ENCODE measurements around the gene PCDH7.

Gene PCDH7

GRCh38 chr4:30716158-30716557, 4.0 kb upstream of the PCDH7 start:
- no peak overlapping the region for H3K14ac ChIP-seq (ENCODE audit: low read length in 2 of 2)
- peak; percentile 67 for DNase-seq

GRCh38 chr4:30716681-30717207, 3.4 kb upstream of the PCDH7 start:
- H3K4me3 ChIP-seq (ENCODE audit: insufficient read depth in 1 of 2, low read depth in 1 of 2, low read length in 2 of 2) = peak overlapping the region; percentile 74 to 88
- peak overlapping the region; percentile 100 for H3K4me2 ChIP-seq (ENCODE audit: low read length, poor library complexity, severe bottlenecking)
- no peak overlapping the region for H4K8ac ChIP-seq (ENCODE audit: low read length)
- no peaks in the 10 kb centered on the region for H3K36me3 ChIP-seq (ENCODE audit: control insufficient read depth in 1 of 2, insufficient read depth in 2 of 2, low read depth in 1 of 2, low read length in 2 of 2)
- H3K27me3 ChIP-seq (ENCODE audit: control insufficient read depth in 1 of 2, insufficient read depth in 1 of 2, low read length in 2 of 2) = peaks cover 0 to 11% of the 10 kb centered on the region in 2 experiments
- 0% methylated on average over 6 of the region's 15 CpGs for WGBS
- no peak overlapping the region for H3K23ac ChIP-seq (ENCODE audit: low read length in 2 of 2)
- H2BK120ac ChIP-seq (ENCODE audit: low read depth, low read length) = peak overlapping the region; percentile 68
- no peaks in the 10 kb centered on the region for H3K79me1 ChIP-seq (replicated peaks; ENCODE audit: low read length, poor library complexity, severe bottlenecking)
- H3K27ac ChIP-seq (ENCODE audit: low read length, poor library complexity, severe bottlenecking) = peak overlapping the region; percentile 82
- H2BK5ac ChIP-seq (ENCODE audit: low read depth, low read length, poor library complexity, severe bottlenecking) = no peak overlapping the region
- no peak overlapping the region for H2AFZ ChIP-seq (ENCODE audit: low read depth, low read length)
- no peak overlapping the region for H2AK5ac ChIP-seq (ENCODE audit: low read length, severe bottlenecking)
- peak; percentile 80 for DNase-seq
- H4K91ac ChIP-seq (ENCODE audit: low read length) = no peak overlapping the region
- H3K14ac ChIP-seq (ENCODE audit: low read length in 2 of 2) = no peak overlapping the region
- H3K18ac ChIP-seq (ENCODE audit: low read depth in 1 of 2, low read length in 2 of 2) = peak overlapping the region in 1 of 2 experiments; percentile 84
- no peak overlapping the region for H2BK12ac ChIP-seq (ENCODE audit: low read length in 2 of 2)
- H3K9me3 ChIP-seq (ENCODE audit: control insufficient read depth, low read length) = no peaks in the 10 kb centered on the region
- H2BK15ac ChIP-seq (ENCODE audit: low read depth, poor library complexity, severe bottlenecking) = no peak overlapping the region
- H3K9ac ChIP-seq (ENCODE audit: low read length) = peak overlapping the region; percentile 82
- peak overlapping the region in 1 of 2 experiments; percentile 44 for H3K4ac ChIP-seq (ENCODE audit: low read depth in 1 of 2, low read length in 2 of 2)
- peaks cover 19% of the 10 kb centered on the region for H3K4me1 ChIP-seq (ENCODE audit: control insufficient read depth, insufficient read depth, low read depth, low read length)

More at GRCh38 chr4:30716158-30716557, 4.0 kb upstream of the PCDH7 start:
- Histone ChIP-seq H3K79me1 (replicated peaks; ENCODE audit: low read length, poor library complexity, severe bottlenecking) (no peaks in the 10 kb centered on the region), H3K4me1 (ENCODE audit: control insufficient read depth, insufficient read depth, low read depth, low read length) (peaks cover 13% of the 10 kb centered on the region), H3K27me3 (ENCODE audit: control insufficient read depth in 1 of 2, insufficient read depth in 1 of 2, low read length in 2 of 2) (peaks cover 0 to 7% of the 10 kb centered on the region in 2 experiments), H3K18ac (ENCODE audit: low read depth in 1 of 2, low read length in 2 of 2) (no peak overlapping the region), H3K23ac (ENCODE audit: low read length in 2 of 2) (no peak overlapping the region), H2BK12ac (ENCODE audit: low read length in 2 of 2) (no peak overlapping the region), H3K4ac (ENCODE audit: low read depth in 1 of 2, low read length in 2 of 2) (no peak overlapping the region), H4K8ac (ENCODE audit: low read length) (no peak overlapping the region), H3K4me2 (ENCODE audit: low read length, poor library complexity, severe bottlenecking) (peak overlapping the region; percentile 25), H3K9me3 (ENCODE audit: control insufficient read depth, low read length) (no peaks in the 10 kb centered on the region), H2BK5ac (ENCODE audit: low read depth, low read length, poor library complexity, severe bottlenecking) (no peak overlapping the region), H2AK5ac (ENCODE audit: low read length, severe bottlenecking) (no peak overlapping the region), H2BK15ac (ENCODE audit: low read depth, poor library complexity, severe bottlenecking) (no peak overlapping the region), H4K91ac (ENCODE audit: low read length) (no peak overlapping the region), H3K36me3 (ENCODE audit: control insufficient read depth in 1 of 2, insufficient read depth in 2 of 2, low read depth in 1 of 2, low read length in 2 of 2) (no peaks in the 10 kb centered on the region), H2AFZ (ENCODE audit: low read depth, low read length) (no peak overlapping the region), H3K4me3 (ENCODE audit: insufficient read depth in 1 of 2, low read depth in 1 of 2, low read length in 2 of 2) (peak overlapping the region in 1 of 2 experiments; percentile 73), H3K9ac (ENCODE audit: low read length) (peak overlapping the region; percentile 82), H3K27ac (ENCODE audit: low read length, poor library complexity, severe bottlenecking) (no peak overlapping the region), H2BK120ac (ENCODE audit: low read depth, low read length) (no peak overlapping the region)
- 0% methylated on average over 3 of the region's 6 CpGs for WGBS

- H2AK5ac ChIP-seq (ENCODE audit: low read length, severe bottlenecking) = no peak overlapping the region
- no peak overlapping the region for H2BK5ac ChIP-seq (ENCODE audit: low read depth, low read length, poor library complexity, severe bottlenecking)
- peak overlapping the region in 1 of 2 experiments; percentile 88 for H2BK12ac ChIP-seq (ENCODE audit: low read length in 2 of 2)
- no peaks in the 10 kb centered on the region for H3K9me3 ChIP-seq (ENCODE audit: control insufficient read depth, low read length)
- peak overlapping the region; percentile 100 for H3K4me2 ChIP-seq (ENCODE audit: low read length, poor library complexity, severe bottlenecking)
- peak overlapping the region in 1 of 2 experiments; percentile 44 for H3K4ac ChIP-seq (ENCODE audit: low read depth in 1 of 2, low read length in 2 of 2)
- peak overlapping the region; percentile 84 for H4K8ac ChIP-seq (ENCODE audit: low read length)
- peak overlapping the region; percentile 82 for H3K27ac ChIP-seq (ENCODE audit: low read length, poor library complexity, severe bottlenecking)
- H4K91ac ChIP-seq (ENCODE audit: low read length) = peak overlapping the region; percentile 7
- H3K36me3 ChIP-seq (ENCODE audit: control insufficient read depth in 1 of 2, insufficient read depth in 2 of 2, low read depth in 1 of 2, low read length in 2 of 2) = peaks cover 0 to 2% of the 10 kb centered on the region in 2 experiments
- peaks cover 25% of the 10 kb centered on the region for H3K4me1 ChIP-seq (ENCODE audit: control insufficient read depth, insufficient read depth, low read depth, low read length)
- peaks cover 3 to 16% of the 10 kb centered on the region in 2 experiments for H3K27me3 ChIP-seq (ENCODE audit: control insufficient read depth in 1 of 2, insufficient read depth in 1 of 2, low read length in 2 of 2)
- peak overlapping the region; percentile 76 for H3K9ac ChIP-seq (ENCODE audit: low read length)
- H2BK120ac ChIP-seq (ENCODE audit: low read depth, low read length) = peak overlapping the region; percentile 68
- under 1% methylated on average over 43 of the region's 55 CpGs for WGBS
- peaks cover under 1% of the 10 kb centered on the region for H3K79me1 ChIP-seq (replicated peaks; ENCODE audit: low read length, poor library complexity, severe bottlenecking)
- H3K4me3 ChIP-seq (ENCODE audit: insufficient read depth in 1 of 2, low read depth in 1 of 2, low read length in 2 of 2) = peak overlapping the region; percentile 74 to 88
- no peak overlapping the region for H3K14ac ChIP-seq (ENCODE audit: low read length in 2 of 2)
- no peak overlapping the region for H2BK15ac ChIP-seq (ENCODE audit: low read depth, poor library complexity, severe bottlenecking)
- peak; percentile 90 for DNase-seq
- H2AFZ ChIP-seq (ENCODE audit: low read depth, low read length) = peak overlapping the region; percentile 74
- peak overlapping the region; percentile 84 to 90 for H3K18ac ChIP-seq (ENCODE audit: low read depth in 1 of 2, low read length in 2 of 2)
- peak overlapping the region in 1 of 2 experiments; percentile 51 for H3K23ac ChIP-seq (ENCODE audit: low read length in 2 of 2)
Observed at GRCh38 chr4:30717208-30718020, 2.8 kb upstream of the PCDH7 start.

- Histone ChIP-seq H2AFZ (ENCODE audit: low read depth, low read length) (peak overlapping the region; percentile 74), H2BK120ac (ENCODE audit: low read depth, low read length) (no peak overlapping the region), H3K36me3 (ENCODE audit: control insufficient read depth in 1 of 2, insufficient read depth in 2 of 2, low read depth in 1 of 2, low read length in 2 of 2) (peaks cover 0 to 2% of the 10 kb centered on the region in 2 experiments), H3K9me3 (ENCODE audit: control insufficient read depth, low read length) (no peaks in the 10 kb centered on the region), H3K4me3 (ENCODE audit: insufficient read depth in 1 of 2, low read depth in 1 of 2, low read length in 2 of 2) (peak overlapping the region; percentile 74 to 88), H3K79me1 (replicated peaks; ENCODE audit: low read length, poor library complexity, severe bottlenecking) (peaks cover 2% of the 10 kb centered on the region), H4K8ac (ENCODE audit: low read length) (peak overlapping the region; percentile 40), H3K4me2 (ENCODE audit: low read length, poor library complexity, severe bottlenecking) (peak overlapping the region; percentile 100), H2AK5ac (ENCODE audit: low read length, severe bottlenecking) (no peak overlapping the region), H3K4me1 (ENCODE audit: control insufficient read depth, insufficient read depth, low read depth, low read length) (peaks cover 32% of the 10 kb centered on the region), H3K23ac (ENCODE audit: low read length in 2 of 2) (no peak overlapping the region), H2BK5ac (ENCODE audit: low read depth, low read length, poor library complexity, severe bottlenecking) (no peak overlapping the region), H3K27ac (ENCODE audit: low read length, poor library complexity, severe bottlenecking) (peak overlapping the region; percentile 82), H4K91ac (ENCODE audit: low read length) (no peak overlapping the region), H2BK15ac (ENCODE audit: low read depth, poor library complexity, severe bottlenecking) (no peak overlapping the region), H3K18ac (ENCODE audit: low read depth in 1 of 2, low read length in 2 of 2) (peak overlapping the region; percentile 28 to 31), H2BK12ac (ENCODE audit: low read length in 2 of 2) (peak overlapping the region in 1 of 2 experiments; percentile 29), H3K27me3 (ENCODE audit: control insufficient read depth in 1 of 2, insufficient read depth in 1 of 2, low read length in 2 of 2) (peaks cover 8 to 23% of the 10 kb centered on the region in 2 experiments), H3K4ac (ENCODE audit: low read depth in 1 of 2, low read length in 2 of 2) (no peak overlapping the region), H3K9ac (ENCODE audit: low read length) (peak overlapping the region; percentile 76), H3K14ac (ENCODE audit: low read length in 2 of 2) (no peak overlapping the region)
- peak; percentile 80 for DNase-seq
- 0% methylated on average over 28 of the region's 34 CpGs for WGBS
Observed at GRCh38 chr4:30718021-30718542, 2.1 kb upstream of the PCDH7 start.

Data from mesenchymal stem cell (in vitro differentiated cells and primary cell).